OCI-LY7 (cell line): ENCODE measurements around the gene ZNHIT1. TPM values are rescaled to one million over a fixed set of nuclear protein-coding genes. Genes with fewer than 3 reads are reported as not detected.

ENCODE experiments used
- BruUV-seq: library from RNA; stranded (reverse); fragments of 400-500 nt; replicated peaks from 2 replicates; lab custom pipeline; 2021; lab: Mats Ljungman, UMichigan
- CTCF ChIA-PET: fragments of 300-600 bp; sonication (Branson Sonifier 250); formaldehyde crosslinking; loops from one replicate; lab custom pipeline; 2022; ENCODE audit warnings: antibody characterized with exemption; ENCODE audit not compliant: unreplicated experiment; lab: Charles Lee
- POLR2A ChIA-PET: fragments of 300-600 bp; sonication (Branson Sonifier 250); formaldehyde crosslinking; loops from one replicate; lab custom pipeline; 2022; ENCODE audit warnings: antibody characterized with exemption; lab: Charles Lee
- DNase-seq: peaks from one replicate; pipeline ENCODE4 v3.0.0-alpha.2; 2015; ENCODE audit warnings: low spot score
- H2AFZ ChIP-seq: fragments of 200-600 bp; sonication (generic), shearing (Covaris generic); 2 replicates; pipeline ENCODE4 v1.6.1; 2014; ENCODE audit warnings: mild to moderate bottlenecking, antibody characterized with exemption, low read length, moderate library complexity
- H3K27ac ChIP-seq: fragments of 200-600 bp; sonication (generic); 2 replicates; pipeline ENCODE4 v1.5.1; 2014; ENCODE audit warnings: mixed run types, low read depth, mild to moderate bottlenecking, moderate library complexity, low read length, inconsistent platforms; ENCODE audit not compliant: poor library complexity, severe bottlenecking
- H3K36me3 ChIP-seq: fragments of 200-600 bp; sonication (generic); 2 replicates; pipeline ENCODE4 v1.6.1; 2014; ENCODE audit warnings: mild to moderate bottlenecking, antibody characterized with exemption, low read length, moderate library complexity, mixed read lengths; ENCODE audit not compliant: insufficient read depth
- H3K4me1 ChIP-seq: fragments of 200-600 bp; sonication (generic); 2 replicates; pipeline ENCODE4 v1.5.1; 2014; ENCODE audit warnings: mild to moderate bottlenecking, low read length; ENCODE audit not compliant: insufficient read depth, poor library complexity, severe bottlenecking
- H3K4me2 ChIP-seq: fragments of 200-600 bp; sonication (generic); 2 replicates; pipeline ENCODE4 v1.6.1; 2014; ENCODE audit warnings: mild to moderate bottlenecking, low read length
- H3K4me3 ChIP-seq: fragments of 200-600 bp; sonication (generic); 2 replicates; pipeline ENCODE4 v1.5.1; 2014; ENCODE audit warnings: mild to moderate bottlenecking, low read depth, low read length; ENCODE audit not compliant: poor library complexity, severe bottlenecking
- H3K79me2 ChIP-seq: fragments of 200-600 bp; sonication (generic); 2 replicates; pipeline ENCODE4 v1.6.1; 2016; ENCODE audit warnings: low read depth, mild to moderate bottlenecking, low read length, moderate library complexity, mixed read lengths; ENCODE audit not compliant: insufficient read depth
- H3K9me2 ChIP-seq: fragments of 200-600 bp; sonication (generic); 2 replicates; pipeline ENCODE4 v1.6.1; 2016; ENCODE audit warnings: mild to moderate bottlenecking, low read length, mixed read lengths; ENCODE audit not compliant: insufficient read depth
- H3K9me3 ChIP-seq: fragments of 200-600 bp; sonication (generic); 2 replicates; pipeline ENCODE4 v1.6.1; 2014; ENCODE audit warnings: mild to moderate bottlenecking, mixed run types, low read length, mixed read lengths
- H4K20me1 ChIP-seq: fragments of 200-600 bp; sonication (generic); 2 replicates; pipeline ENCODE4 v1.6.1; 2014; ENCODE audit warnings: mild to moderate bottlenecking, antibody characterized with exemption, low read length, moderate library complexity, mixed read lengths; ENCODE audit not compliant: insufficient read depth
- EZH2phosphoT487 ChIP-seq: fragments of 200-600 bp; sonication (generic); IDR thresholded peaks from 2 replicates; pipeline ENCODE4 v1.6.1; 2018; ENCODE audit warnings: low read depth, borderline replicate concordance, mild to moderate bottlenecking, mixed run types, antibody characterized with exemption, low read length, moderate library complexity, mixed read lengths
- intact Hi-C: fragments of 100-400 bp; cut with micrococcal nuclease; formaldehyde crosslinking; loops from one replicate; pipeline ENCODE4 v1.10.0; 2022; ENCODE audit not compliant: unreplicated experiment
- total RNA-seq, 2 experiments: library from RNA; depleted of rRNA in 1 of 2; stranded (reverse); fragments of >200 nt in 1 of 2; shearing (Covaris generic) in 1 of 2; gene quantifications; 2 replicates each; pipeline ENCODE4 v1.2.3, GENCODE V29; 2014 to 2022
- TF ChIP-seq, protein P1 (sequence below): fragments of 200-600 bp; sonication (generic); conservative IDR thresholded peaks from 2 replicates; pipeline ENCODE4 v1.5.1; 2014; ENCODE audit warnings: mild to moderate bottlenecking, antibody characterized with exemption, low read length, moderate library complexity, mixed read lengths

ZNHIT1 gene
- total RNA-seq, 2 experiments from 2014 or later: 44.3 to 77.3 TPM

DNA sequence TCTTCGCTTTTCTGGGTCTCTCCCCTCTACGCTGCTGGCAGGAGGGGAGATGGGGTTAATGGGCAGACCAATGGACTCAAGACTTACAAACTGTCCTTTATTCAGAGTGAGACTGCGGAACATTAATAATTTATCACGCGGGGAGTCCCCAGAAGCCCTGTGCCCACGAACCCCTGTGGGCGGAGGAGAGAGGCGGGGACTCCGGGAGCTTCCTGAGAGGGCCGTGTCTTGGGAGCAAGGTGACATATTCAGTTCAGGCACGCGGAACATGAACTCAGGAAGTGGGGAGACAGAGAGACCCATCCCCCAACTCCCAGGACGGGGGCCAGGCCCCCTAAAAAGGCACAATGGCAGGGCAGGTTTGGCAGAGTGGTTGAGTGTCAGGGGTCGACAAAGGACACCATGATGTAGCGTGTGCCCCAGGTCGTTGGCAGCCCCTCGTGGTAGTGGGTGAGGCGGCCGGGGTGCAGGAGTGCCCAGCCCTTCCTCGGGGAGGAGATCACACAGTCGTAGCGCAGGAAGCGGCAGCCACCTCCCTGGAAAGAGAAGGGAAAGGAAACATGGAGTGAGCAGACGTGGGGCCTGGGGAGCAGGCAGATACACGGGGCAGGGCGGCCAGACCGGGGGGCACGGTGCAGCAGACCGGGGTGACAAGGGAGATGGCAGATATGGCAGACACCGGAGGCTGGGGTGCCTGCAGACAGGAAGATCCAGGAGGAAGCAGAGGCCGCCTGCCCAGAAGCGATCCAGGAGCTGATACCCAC lies 11.9 kb upstream of the ZNHIT1 start:
- no peaks in the 10 kb centered on the region for H3K9me3 ChIP-seq
- H3K36me3 ChIP-seq: no peaks in the 10 kb centered on the region
- TF ChIP-seq EZH2phosphoT487: no peak
- TF ChIP-seq, protein P1, sequence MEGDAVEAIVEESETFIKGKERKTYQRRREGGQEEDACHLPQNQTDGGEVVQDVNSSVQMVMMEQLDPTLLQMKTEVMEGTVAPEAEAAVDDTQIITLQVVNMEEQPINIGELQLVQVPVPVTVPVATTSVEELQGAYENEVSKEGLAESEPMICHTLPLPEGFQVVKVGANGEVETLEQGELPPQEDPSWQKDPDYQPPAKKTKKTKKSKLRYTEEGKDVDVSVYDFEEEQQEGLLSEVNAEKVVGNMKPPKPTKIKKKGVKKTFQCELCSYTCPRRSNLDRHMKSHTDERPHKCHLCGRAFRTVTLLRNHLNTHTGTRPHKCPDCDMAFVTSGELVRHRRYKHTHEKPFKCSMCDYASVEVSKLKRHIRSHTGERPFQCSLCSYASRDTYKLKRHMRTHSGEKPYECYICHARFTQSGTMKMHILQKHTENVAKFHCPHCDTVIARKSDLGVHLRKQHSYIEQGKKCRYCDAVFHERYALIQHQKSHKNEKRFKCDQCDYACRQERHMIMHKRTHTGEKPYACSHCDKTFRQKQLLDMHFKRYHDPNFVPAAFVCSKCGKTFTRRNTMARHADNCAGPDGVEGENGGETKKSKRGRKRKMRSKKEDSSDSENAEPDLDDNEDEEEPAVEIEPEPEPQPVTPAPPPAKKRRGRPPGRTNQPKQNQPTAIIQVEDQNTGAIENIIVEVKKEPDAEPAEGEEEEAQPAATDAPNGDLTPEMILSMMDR: no peak
- H3K79me2 ChIP-seq: no peaks in the 10 kb centered on the region
- H3K9me2 ChIP-seq: no peaks in the 10 kb centered on the region
- no peaks in the 10 kb centered on the region for H4K20me1 ChIP-seq
- H3K27ac ChIP-seq: no peak overlapping the region
- POLR2A ChIA-PET: no interaction called here
- peaks cover 5% of the 10 kb centered on the region for H3K4me1 ChIP-seq
- no peak overlapping the region for H3K4me2 ChIP-seq
- BruUV-seq: no TSS peak
- CTCF ChIA-PET: no interaction called here
- no peak overlapping the region for H3K4me3 ChIP-seq
- intact Hi-C loops: no loop called here
- no peak for DNase-seq
- no peak overlapping the region for H2AFZ ChIP-seq

DNA sequence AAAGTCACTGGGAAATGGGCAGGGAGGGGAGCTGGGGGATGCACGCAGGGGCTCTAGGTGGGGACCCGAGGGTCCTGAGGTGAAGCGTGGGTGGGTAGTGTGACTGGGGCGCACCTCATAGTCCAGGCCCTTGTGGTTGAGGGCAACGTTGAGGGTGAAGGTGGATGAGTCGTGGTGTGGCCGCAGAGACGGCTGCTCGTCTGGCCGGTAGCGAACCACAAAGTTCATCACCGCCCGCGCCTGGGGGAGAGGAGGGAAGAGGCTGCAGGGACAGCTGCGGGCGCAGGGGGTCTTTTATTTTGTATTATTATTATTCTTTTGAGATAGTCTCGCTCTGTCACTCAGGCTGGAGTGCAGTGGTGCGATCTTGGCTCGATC lies 11.3 kb upstream of the ZNHIT1 start:
- H3K36me3 ChIP-seq: no peaks in the 10 kb centered on the region
- H3K79me2 ChIP-seq: no peaks in the 10 kb centered on the region
- POLR2A ChIA-PET: no interaction called here
- H3K9me2 ChIP-seq: no peaks in the 10 kb centered on the region
- intact Hi-C loops: no loop called here
- no peaks in the 10 kb centered on the region for H4K20me1 ChIP-seq
- no peak overlapping the region for H3K4me2 ChIP-seq
- no peak overlapping the region for H3K4me3 ChIP-seq
- H3K9me3 ChIP-seq: no peaks in the 10 kb centered on the region
- H2AFZ ChIP-seq: no peak overlapping the region
- BruUV-seq: no TSS peak
- DNase-seq: no peak
- TF ChIP-seq EZH2phosphoT487: no peak
- TF ChIP-seq, protein P1: no peak
- H3K27ac ChIP-seq: no peak overlapping the region
- CTCF ChIA-PET: no interaction called here
- peaks cover 5% of the 10 kb centered on the region for H3K4me1 ChIP-seq

- no TSS peak for BruUV-seq
- H3K36me3 ChIP-seq: no peaks in the 10 kb centered on the region
- TF ChIP-seq, protein P1: no peak
- TF ChIP-seq EZH2phosphoT487: no peak
- H3K4me1 ChIP-seq: peaks cover 5% of the 10 kb centered on the region
- ChIA-PET CTCF (no interaction called here), POLR2A (interaction anchor here (0.9 kb wide), 1 partner anchor 519 kb away, joined by 3 read pairs; no protein-coding TSS in a partner anchor)
- H3K9me3 ChIP-seq: no peaks in the 10 kb centered on the region
- no peak overlapping the region for H3K27ac ChIP-seq
- intact Hi-C loops: no loop called here
- no peak overlapping the region for H2AFZ ChIP-seq
- no peak for DNase-seq
- no peaks in the 10 kb centered on the region for H3K9me2 ChIP-seq
- no peak overlapping the region for H3K4me3 ChIP-seq
- H4K20me1 ChIP-seq: no peaks in the 10 kb centered on the region
- no peak overlapping the region for H3K4me2 ChIP-seq
- no peaks in the 10 kb centered on the region for H3K79me2 ChIP-seq
These were observed 10.5 kb upstream of the ZNHIT1 start for GRCh38 chr7:101207459-101207858.
